Measurements from ENCODE around the gene TAF6. TPM values are rescaled to one million over a fixed set of nuclear protein-coding genes. Genes with fewer than 3 reads are reported as not detected.

Gene TAF6
- total and polyA plus RNA-seq, 9 of the 15 experiments (the other 6 are each of a cell fraction or from before 2014, with no cell fraction given): 0.78 to 78.7 (median 21.3) TPM

DNA sequence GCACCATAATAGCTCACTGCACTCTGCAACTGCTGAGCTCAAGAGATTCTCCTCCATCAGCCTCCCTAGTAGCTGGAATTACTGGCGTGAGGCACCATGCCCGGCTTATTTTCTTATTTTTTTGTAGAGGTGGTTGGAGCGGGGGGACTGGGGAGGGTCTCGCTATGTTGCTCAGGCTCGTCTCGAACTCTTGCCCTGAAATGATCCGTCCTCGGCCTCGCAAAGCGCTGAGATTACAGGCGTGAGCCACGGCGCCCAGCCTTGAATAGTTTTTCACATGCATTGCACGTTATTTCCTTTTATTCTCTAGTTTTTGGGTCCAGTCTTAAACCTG is 29.0 kb upstream of the TAF6 start:
- FAIRE-seq: no peak
- no peak for ATAC-seq
- CTCF ChIA-PET (ENCODE audit: low intra/inter-chr PET ratio): interaction anchor here (0.6 kb wide), 1 partner anchor 11 kb away, joined by 5 read pairs; the partner anchor contains the start of gene TRAPPC14
- peak overlapping the region; percentile 61; the same call in 2 of the 3 replicates for H3K27ac ChIP-seq (ENCODE audit: extremely low read depth, low read depth, low read length)
- BruUV-seq (replicated peaks): no TSS peak
- no peaks in the 10 kb centered on the region for H3K9me1 ChIP-seq (ENCODE audit: control insufficient read depth, insufficient read depth, low read length)
- peaks cover 25% of the 10 kb centered on the region; the same call in 2 of the 3 replicates for H3K36me3 ChIP-seq (ENCODE audit: control insufficient read depth, insufficient read depth, low read length)
- peaks cover 14 to 32% of the 10 kb centered on the region in 2 experiments; a peak in 4 of 5 replicates for H3K4me1 ChIP-seq (replicated peaks in 1 of 2; ENCODE audit: control insufficient read depth in 2 of 2, insufficient read depth in 2 of 2, low read length in 2 of 2)
- no peak for DNase-seq (ENCODE audit: extremely low read depth in 1 of 4, low spot score in 3 of 4)
- peaks cover 18% of the 10 kb centered on the region for H3K79me2 ChIP-seq (ENCODE audit: control insufficient read depth, insufficient read depth, low read length)
- H3K9ac ChIP-seq (ENCODE audit: insufficient read depth in 1 of 2, low read depth in 2 of 2, low read length in 2 of 2): peak overlapping the region; percentile 40 to 90
- POLR2A ChIA-PET: interaction anchor here (0.6 to 1.6 kb wide), 13 partner anchors 8 to 66 kb away, joined by 3 to 13 read pairs (median 4); partner anchors contain the start of genes AP4M1, COPS6 and MCM7
- in situ Hi-C loops (cut with MboI): no loop called here
- 15% methylated on average over 14 of the region's 14 CpGs for WGBS (ENCODE audit: insufficient coverage, low coverage, missing lambda C conversion rate)
- intact Hi-C loops (cut with micrococcal nuclease): loop anchor here (1.0 kb wide), 1 partner anchor 42 kb away; no protein-coding TSS in a partner anchor
- no peaks in the 10 kb centered on the region for H4K20me1 ChIP-seq (replicated peaks; ENCODE audit: control insufficient read depth, insufficient read depth, low read length)
- peak overlapping the region; percentile 98 for H2AFZ ChIP-seq (ENCODE audit: low read depth, low read length)
- peak overlapping the region; percentile 26 for H3K4me3 ChIP-seq
- no peaks in the 10 kb centered on the region for H3K27me3 ChIP-seq (ENCODE audit: control insufficient read depth in 2 of 2, insufficient read depth in 2 of 2, low read length in 2 of 2)
- H3K9me3 ChIP-seq (replicated peaks; ENCODE audit: control insufficient read depth, insufficient read depth, low read depth, low read length): no peaks in the 10 kb centered on the region
- H3K4me2 ChIP-seq (ENCODE audit: insufficient read depth, low read length): peak overlapping the region; percentile 95
- no peak for TF ChIP-seq PML (IDR thresholded peaks at IDR 0.05; ENCODE audit: low read length)
- no peak for TF ChIP-seq MXI1 (IDR thresholded peaks at IDR 0.05; ENCODE audit: low read depth, low read length)
- TF ChIP-seq PCBP2 (IDR thresholded peaks at IDR 0.05; ENCODE audit: low read depth, low read length, poor library complexity, severe bottlenecking): no peak
- no peak for TF ChIP-seq ZNF780A (CRISPR knock-in tag; IDR thresholded peaks at IDR 0.05)
- 0 out of 2 replicates have a peak, but pooled peaks have one; percentile 26 for TF ChIP-seq DMBX1 (CRISPR knock-in tag; IDR thresholded peaks at IDR 0.05; ENCODE audit: borderline replicate concordance)
- TF ChIP-seq ERF (CRISPR knock-in tag; IDR thresholded peaks at IDR 0.05): 0 out of 2 replicates have a peak, but pooled peaks have one; percentile 56
- TF ChIP-seq AFF4 (CRISPR knock-in tag; IDR thresholded peaks at IDR 0.05): no peak
- no peak for TF ChIP-seq ZNF174 (CRISPR knock-in tag; IDR thresholded peaks at IDR 0.05)
- TF ChIP-seq ZBTB33 (CRISPR knock-in tag; IDR thresholded peaks at IDR 0.05): peak; percentile 24; the same call in 1 of the 2 replicates
- peak; percentile 85; the same call in 1 of the 2 replicates for TF ChIP-seq SREBF2 (CRISPR knock-in tag; IDR thresholded peaks at IDR 0.05)
- peak in 1 of 2 experiments; percentile 2; a peak in 1 of 4 replicates for TF ChIP-seq HDAC1 (IDR thresholded peaks at IDR 0.05)
- TF ChIP-seq HMGN3 (IDR thresholded peaks at IDR 0.05; ENCODE audit: borderline replicate concordance, extremely low read depth, insufficient read length, low read depth, low read length): no peak
- no peak for TF ChIP-seq SMARCC2 (IDR thresholded peaks at IDR 0.05; ENCODE audit: low read depth)
- peak; percentile 47 for TF ChIP-seq PHF20 (IDR thresholded peaks at IDR 0.05; ENCODE audit: partially characterized antibody)
- TF ChIP-seq ZNF311 (CRISPR knock-in tag; IDR thresholded peaks at IDR 0.05): 0 out of 2 replicates have a peak, but pooled peaks have one; percentile 18
- TF ChIP-seq, protein P1, sequence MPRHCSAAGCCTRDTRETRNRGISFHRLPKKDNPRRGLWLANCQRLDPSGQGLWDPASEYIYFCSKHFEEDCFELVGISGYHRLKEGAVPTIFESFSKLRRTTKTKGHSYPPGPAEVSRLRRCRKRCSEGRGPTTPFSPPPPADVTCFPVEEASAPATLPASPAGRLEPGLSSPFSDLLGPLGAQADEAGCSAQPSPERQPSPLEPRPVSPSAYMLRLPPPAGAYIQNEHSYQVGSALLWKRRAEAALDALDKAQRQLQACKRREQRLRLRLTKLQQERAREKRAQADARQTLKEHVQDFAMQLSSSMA (CRISPR knock-in tag; IDR thresholded peaks at IDR 0.05): peak; percentile 49; the same call in 1 of the 2 replicates

Data from K562 (cell line).